Mesenchymal stem cell (in vitro differentiated cells and primary cell): Measurements from ENCODE around the gene SLC18B1.
A peak's percentile ranks its signal among the peaks of the same experiment; 100 is the strongest.

Experiments used
- DNase-seq: peaks from one replicate; pipeline ENCODE4 v3.0.0-alpha.2; 2013
- H2AFZ ChIP-seq: one replicate; pipeline ENCODE4 v1.6.1; 2013; ENCODE audit warnings: low read depth, mild to moderate bottlenecking, control low read depth, inconsistent platforms, low read length, moderate library complexity
- H2AK5ac ChIP-seq: 2 replicates; pipeline ENCODE4 v1.6.1; 2013; ENCODE audit warnings: low read length, moderate library complexity, mild to moderate bottlenecking, inconsistent platforms; ENCODE audit not compliant: severe bottlenecking
- H2BK120ac ChIP-seq: one replicate; pipeline ENCODE4 v1.6.1; 2013; ENCODE audit warnings: low read depth, mild to moderate bottlenecking, inconsistent platforms, low read length, moderate library complexity
- H2BK12ac ChIP-seq, 2 experiments: one replicate each; pipeline ENCODE4 v1.6.1; 2013; ENCODE audit warnings: inconsistent platforms in 2 of 2, low read length in 2 of 2, mild to moderate bottlenecking in 2 of 2, moderate library complexity in 2 of 2, control low read depth in 1 of 2
- H2BK15ac ChIP-seq: one replicate; pipeline ENCODE4 v1.6.1; 2013; ENCODE audit warnings: mild to moderate bottlenecking, low read depth, inconsistent platforms; ENCODE audit not compliant: poor library complexity, severe bottlenecking
- H2BK5ac ChIP-seq: 2 replicates; pipeline ENCODE4 v1.6.1; 2013; ENCODE audit warnings: low read depth, mild to moderate bottlenecking, low read length, control low read depth, inconsistent platforms; ENCODE audit not compliant: poor library complexity, severe bottlenecking
- H3K14ac ChIP-seq, 2 experiments: one replicate each; pipeline ENCODE4 v1.6.1; 2013; ENCODE audit warnings: inconsistent platforms in 2 of 2, low read length in 2 of 2, control low read depth in 1 of 2, mild to moderate bottlenecking in 1 of 2, moderate library complexity in 1 of 2
- H3K18ac ChIP-seq, 2 experiments: one replicate each; pipeline ENCODE4 v1.6.1; 2013; ENCODE audit warnings: inconsistent platforms in 2 of 2, low read length in 2 of 2, control low read depth in 1 of 2, low read depth in 1 of 2, mild to moderate bottlenecking in 1 of 2
- H3K23ac ChIP-seq, 2 experiments: one replicate each; pipeline ENCODE4 v1.6.1; 2013; ENCODE audit warnings: inconsistent platforms in 2 of 2, low read length in 2 of 2, mild to moderate bottlenecking in 2 of 2, moderate library complexity in 2 of 2, control low read depth in 1 of 2
- H3K27ac ChIP-seq: 2 replicates; pipeline ENCODE4 v1.5.1; 2013; ENCODE audit warnings: mild to moderate bottlenecking, moderate library complexity, low read length, control low read depth, inconsistent platforms; ENCODE audit not compliant: poor library complexity, severe bottlenecking
- H3K27me3 ChIP-seq, 2 experiments: 2 replicates each; pipeline versions ENCODE4 v1.6.1 to v1.7.0; 2013; ENCODE audit warnings: low read length in 2 of 2, mild to moderate bottlenecking in 2 of 2, moderate library complexity in 2 of 2, control low read depth in 1 of 2, inconsistent platforms in 1 of 2; ENCODE audit not compliant: control insufficient read depth in 1 of 2, insufficient read depth in 1 of 2
- H3K36me3 ChIP-seq, 2 experiments: 2 replicates each; pipeline versions ENCODE4 v1.6.1 to v1.7.0; 2013; ENCODE audit warnings: low read length in 2 of 2, control low read depth in 1 of 2, inconsistent platforms in 1 of 2, low read depth in 1 of 2, mild to moderate bottlenecking in 1 of 2; ENCODE audit not compliant: insufficient read depth in 2 of 2, control insufficient read depth in 1 of 2
- H3K4ac ChIP-seq, 2 experiments: one replicate each; pipeline ENCODE4 v1.6.1; 2013; ENCODE audit warnings: inconsistent platforms in 2 of 2, low read length in 2 of 2, mild to moderate bottlenecking in 2 of 2, moderate library complexity in 2 of 2, control low read depth in 1 of 2, low read depth in 1 of 2
- H3K4me1 ChIP-seq: 2 replicates; pipeline ENCODE4 v1.6.1; 2013; ENCODE audit warnings: low read depth, low read length, control low read depth; ENCODE audit not compliant: control insufficient read depth, insufficient read depth
- H3K4me2 ChIP-seq: 2 replicates; pipeline ENCODE4 v1.6.1; 2013; ENCODE audit warnings: low read length, mild to moderate bottlenecking, inconsistent platforms; ENCODE audit not compliant: poor library complexity, severe bottlenecking
- H3K4me3 ChIP-seq, 2 experiments: 2 replicates each; pipeline versions ENCODE4 v1.5.1 to v1.7.0; 2013; ENCODE audit warnings: low read length in 2 of 2, mild to moderate bottlenecking in 2 of 2, control low read depth in 1 of 2, low read depth in 1 of 2; ENCODE audit not compliant: insufficient read depth in 1 of 2
- H3K79me1 ChIP-seq: replicated peaks from 2 replicates; pipeline ENCODE4 v1.6.1; 2013; ENCODE audit warnings: mild to moderate bottlenecking, control low read depth, low read length, inconsistent platforms; ENCODE audit not compliant: poor library complexity, severe bottlenecking
- H3K9ac ChIP-seq: 2 replicates; pipeline ENCODE4 v1.7.0; 2013; ENCODE audit warnings: mild to moderate bottlenecking, low read length, moderate library complexity
- H3K9me3 ChIP-seq: 2 replicates; pipeline ENCODE4 v1.7.0; 2013; ENCODE audit warnings: mild to moderate bottlenecking, low read length; ENCODE audit not compliant: control insufficient read depth
- H4K8ac ChIP-seq: one replicate; pipeline ENCODE4 v1.6.1; 2013; ENCODE audit warnings: inconsistent platforms, mild to moderate bottlenecking, low read length, moderate library complexity
- H4K91ac ChIP-seq: one replicate; pipeline ENCODE4 v1.6.1; 2013; ENCODE audit warnings: mild to moderate bottlenecking, low read length, inconsistent platforms
- WGBS: methylation state at CpG from one replicate; pipeline ENCODE4 v1.1.7; 2013; ENCODE audit warnings: mixed read lengths; 5-methylcytosine and 5-hydroxymethylcytosine counted together

SLC18B1 gene

GRCh38 chr6:132731086-132731485 is 67.4 kb downstream of the SLC18B1 start:
- Histone ChIP-seq H3K79me1 (no peaks in the 10 kb centered on the region), H3K4me1 (no peaks in the 10 kb centered on the region), H4K8ac (no peak overlapping the region), H2AFZ (no peak overlapping the region), H3K4me3 (no peak overlapping the region), H2BK120ac (no peak overlapping the region), H3K36me3 (no peaks in the 10 kb centered on the region), H3K27ac (no peak overlapping the region), H3K9ac (no peak overlapping the region), H3K9me3 (no peaks in the 10 kb centered on the region), H2BK15ac (no peak overlapping the region), H2BK12ac (no peak overlapping the region), H3K14ac (no peak overlapping the region), H2AK5ac (no peak overlapping the region), H2BK5ac (no peak overlapping the region), H4K91ac (no peak overlapping the region), H3K4me2 (no peak overlapping the region), H3K27me3 (no peaks in the 10 kb centered on the region), H3K4ac (no peak overlapping the region), H3K18ac (no peak overlapping the region), H3K23ac (no peak overlapping the region)
- peak; percentile 71 for DNase-seq
- no CpG with 5 or more reads among the region's 2 CpGs for WGBS

DNA sequence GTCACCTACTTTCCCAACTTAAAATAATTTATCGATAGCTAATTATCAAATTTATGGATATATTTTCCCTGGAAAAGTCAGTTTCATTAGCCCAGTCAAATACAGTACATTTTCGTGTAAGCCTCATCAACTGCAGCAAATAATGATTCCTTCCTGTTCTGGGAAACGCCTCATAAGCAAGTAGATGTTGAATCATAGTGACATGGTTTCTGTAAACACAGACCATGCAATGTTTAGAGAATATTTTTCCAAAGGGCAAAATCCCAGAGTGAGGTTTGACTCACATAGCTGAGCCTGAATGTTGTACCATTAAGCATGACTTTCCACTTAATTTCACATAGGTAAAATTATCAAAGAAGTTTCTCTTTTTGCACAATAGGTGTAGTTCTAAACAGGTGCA is 67.9 kb downstream of the SLC18B1 start:
- no peak overlapping the region for H2BK5ac ChIP-seq
- H4K8ac ChIP-seq: no peak overlapping the region
- H3K4me2 ChIP-seq: no peak overlapping the region
- no peak overlapping the region for H3K9ac ChIP-seq
- no peaks in the 10 kb centered on the region for H3K36me3 ChIP-seq
- DNase-seq: peak; percentile 93
- WGBS: 33% methylated on average over 3 of the region's 3 CpGs
- H3K27me3 ChIP-seq: no peaks in the 10 kb centered on the region
- no peaks in the 10 kb centered on the region for H3K9me3 ChIP-seq
- no peak overlapping the region for H3K18ac ChIP-seq
- no peak overlapping the region for H3K14ac ChIP-seq
- H4K91ac ChIP-seq: no peak overlapping the region
- no peak overlapping the region for H2BK120ac ChIP-seq
- H3K4ac ChIP-seq: no peak overlapping the region
- no peak overlapping the region for H2AFZ ChIP-seq
- no peak overlapping the region for H3K27ac ChIP-seq
- H2AK5ac ChIP-seq: no peak overlapping the region
- no peaks in the 10 kb centered on the region for H3K4me1 ChIP-seq
- H3K23ac ChIP-seq: no peak overlapping the region
- no peaks in the 10 kb centered on the region for H3K79me1 ChIP-seq
- H3K4me3 ChIP-seq: no peak overlapping the region
- H2BK12ac ChIP-seq: no peak overlapping the region
- no peak overlapping the region for H2BK15ac ChIP-seq

DNA sequence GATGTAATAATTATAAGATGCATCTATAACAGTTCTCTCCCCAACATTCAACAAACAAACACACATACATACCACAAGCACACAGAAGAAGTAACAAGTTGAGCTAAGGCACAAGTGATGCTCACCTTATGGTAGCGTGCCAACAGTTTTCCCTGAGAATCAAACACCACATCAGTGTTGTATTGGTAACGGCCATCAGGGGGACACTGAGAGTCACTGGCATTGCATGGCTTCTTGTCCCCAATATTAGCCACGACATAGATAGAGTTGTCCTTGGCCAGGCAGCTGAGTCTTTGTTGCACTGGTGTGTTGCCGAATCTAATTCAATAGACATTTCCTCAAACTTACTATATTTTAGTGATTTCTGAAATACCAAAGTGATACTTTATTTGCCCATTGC is 69.8 kb downstream of the SLC18B1 start:
- Histone ChIP-seq H4K8ac (no peak overlapping the region), H3K4me2 (no peak overlapping the region), H3K9ac (no peak overlapping the region), H3K36me3 (no peaks in the 10 kb centered on the region), H3K27me3 (no peaks in the 10 kb centered on the region), H3K4me3 (no peak overlapping the region), H4K91ac (peak overlapping the region; percentile 64), H3K4me1 (no peaks in the 10 kb centered on the region), H3K4ac (no peak overlapping the region), H3K14ac (no peak overlapping the region), H3K18ac (no peak overlapping the region), H2BK5ac (no peak overlapping the region), H2AFZ (no peak overlapping the region), H2BK15ac (no peak overlapping the region), H3K23ac (no peak overlapping the region), H2AK5ac (no peak overlapping the region), H3K79me1 (no peaks in the 10 kb centered on the region), H2BK120ac (no peak overlapping the region), H3K27ac (no peak overlapping the region), H2BK12ac (peak overlapping the region; percentile 20 to 65), H3K9me3 (no peaks in the 10 kb centered on the region)
- no peak for DNase-seq
- WGBS: 87% methylated on average over 4 of the region's 4 CpGs

GRCh38 chr6:132726608-132726975 is 71.8 kb downstream of the SLC18B1 start:
- no peak overlapping the region for H2BK120ac ChIP-seq
- H3K36me3 ChIP-seq: no peaks in the 10 kb centered on the region
- no peaks in the 10 kb centered on the region for H3K79me1 ChIP-seq
- no peak overlapping the region for H3K27ac ChIP-seq
- DNase-seq: no peak
- H3K4ac ChIP-seq: peak overlapping the region in 1 of 2 experiments; percentile 2
- H3K9ac ChIP-seq: no peak overlapping the region
- peak overlapping the region; percentile 80 for H2BK15ac ChIP-seq
- no peak overlapping the region for H3K4me2 ChIP-seq
- H2BK12ac ChIP-seq: peak overlapping the region; percentile 3 to 66
- no peak overlapping the region for H2AFZ ChIP-seq
- H4K8ac ChIP-seq: no peak overlapping the region
- H2BK5ac ChIP-seq: no peak overlapping the region
- H3K18ac ChIP-seq: no peak overlapping the region
- H2AK5ac ChIP-seq: no peak overlapping the region
- H3K4me1 ChIP-seq: no peaks in the 10 kb centered on the region
- WGBS: 98% methylated on average over 4 of the region's 4 CpGs
- no peak overlapping the region for H3K4me3 ChIP-seq
- no peak overlapping the region for H3K14ac ChIP-seq
- peak overlapping the region; percentile 83 for H4K91ac ChIP-seq
- H3K23ac ChIP-seq: no peak overlapping the region
- no peaks in the 10 kb centered on the region for H3K27me3 ChIP-seq
- H3K9me3 ChIP-seq: no peaks in the 10 kb centered on the region
